WTC11 (cell line): ENCODE data around the gene PEAK3.

ENCODE experiments used
- FOXP1 ChIP-seq: sonication (generic); formaldehyde crosslinking; IDR thresholded peaks from 2 replicates; pipeline ENCODE4 v1.8.0; 2022; ENCODE audit warnings: missing genetic modification reagents, mild to moderate bottlenecking, moderate library complexity, borderline replicate concordance
- RORB ChIP-seq: fragments of 250-450 bp; sonication (Bioruptor Pico); IDR thresholded peaks from 2 replicates; pipeline ENCODE4 v1.9.0; 2021; ENCODE audit warnings: mild to moderate bottlenecking
- TF ChIP-seq, protein P1 (sequence below): fragments of 200-600 bp; IDR thresholded peaks from 2 replicates; pipeline ENCODE4 v1.8.0; 2022; ENCODE audit warnings: antibody characterized with exemption
- TF ChIP-seq, protein P2 (sequence below): sonication (generic); formaldehyde crosslinking; IDR thresholded peaks from 2 replicates; pipeline ENCODE4 v1.8.0; 2022; ENCODE audit warnings: mild to moderate bottlenecking, missing genetic modification reagents
- TF ChIP-seq, protein P3 (sequence below): sonication (generic); formaldehyde crosslinking; IDR thresholded peaks from 2 replicates; pipeline ENCODE4 v1.8.1; 2022; ENCODE audit warnings: low read depth, missing genetic modification reagents, borderline replicate concordance

DNA sequence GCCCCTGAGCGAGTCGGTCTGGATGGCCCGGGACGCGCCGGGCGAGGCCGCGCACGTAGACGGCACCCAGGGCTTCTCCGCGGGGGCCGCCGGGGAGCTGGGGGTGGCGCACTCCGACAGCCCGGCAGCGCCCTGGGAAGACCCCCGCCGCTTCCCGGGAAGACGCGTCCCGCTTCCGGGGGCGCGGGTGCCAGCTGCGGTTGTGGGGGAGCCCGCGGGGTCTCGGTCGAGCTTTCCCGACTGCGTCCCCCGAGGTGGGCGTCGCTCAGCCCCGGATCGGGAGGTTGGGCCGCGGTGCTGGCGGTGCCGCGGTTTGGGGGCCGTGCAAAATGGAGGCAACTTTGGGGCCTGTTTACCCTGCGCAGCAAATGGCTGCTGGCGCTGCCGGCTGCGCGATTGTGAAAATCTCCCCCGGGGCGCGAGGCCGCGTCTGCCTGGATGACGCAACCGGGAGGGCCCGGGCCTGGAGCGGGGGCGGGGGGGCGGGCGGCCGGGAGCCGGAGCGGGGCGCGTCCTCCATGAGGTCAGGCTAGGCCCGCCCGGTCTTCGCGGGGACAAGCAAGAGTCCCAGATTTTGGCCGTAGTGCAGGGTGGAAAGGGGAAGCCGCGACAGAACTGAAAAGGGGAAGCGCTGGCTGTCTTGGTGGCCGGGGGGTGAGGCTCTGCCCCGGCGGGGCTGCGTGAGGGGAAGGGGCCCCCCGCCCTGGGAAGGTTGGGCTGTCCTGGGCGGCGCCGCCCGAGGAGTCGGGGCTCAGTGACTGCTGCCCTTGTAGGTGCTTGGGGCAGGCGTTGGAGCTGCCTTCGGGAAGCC, 11.3 kb downstream of the PEAK3 start:
- TF ChIP-seq, protein P1, sequence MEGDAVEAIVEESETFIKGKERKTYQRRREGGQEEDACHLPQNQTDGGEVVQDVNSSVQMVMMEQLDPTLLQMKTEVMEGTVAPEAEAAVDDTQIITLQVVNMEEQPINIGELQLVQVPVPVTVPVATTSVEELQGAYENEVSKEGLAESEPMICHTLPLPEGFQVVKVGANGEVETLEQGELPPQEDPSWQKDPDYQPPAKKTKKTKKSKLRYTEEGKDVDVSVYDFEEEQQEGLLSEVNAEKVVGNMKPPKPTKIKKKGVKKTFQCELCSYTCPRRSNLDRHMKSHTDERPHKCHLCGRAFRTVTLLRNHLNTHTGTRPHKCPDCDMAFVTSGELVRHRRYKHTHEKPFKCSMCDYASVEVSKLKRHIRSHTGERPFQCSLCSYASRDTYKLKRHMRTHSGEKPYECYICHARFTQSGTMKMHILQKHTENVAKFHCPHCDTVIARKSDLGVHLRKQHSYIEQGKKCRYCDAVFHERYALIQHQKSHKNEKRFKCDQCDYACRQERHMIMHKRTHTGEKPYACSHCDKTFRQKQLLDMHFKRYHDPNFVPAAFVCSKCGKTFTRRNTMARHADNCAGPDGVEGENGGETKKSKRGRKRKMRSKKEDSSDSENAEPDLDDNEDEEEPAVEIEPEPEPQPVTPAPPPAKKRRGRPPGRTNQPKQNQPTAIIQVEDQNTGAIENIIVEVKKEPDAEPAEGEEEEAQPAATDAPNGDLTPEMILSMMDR, result no peak
- TF ChIP-seq, protein P2, sequence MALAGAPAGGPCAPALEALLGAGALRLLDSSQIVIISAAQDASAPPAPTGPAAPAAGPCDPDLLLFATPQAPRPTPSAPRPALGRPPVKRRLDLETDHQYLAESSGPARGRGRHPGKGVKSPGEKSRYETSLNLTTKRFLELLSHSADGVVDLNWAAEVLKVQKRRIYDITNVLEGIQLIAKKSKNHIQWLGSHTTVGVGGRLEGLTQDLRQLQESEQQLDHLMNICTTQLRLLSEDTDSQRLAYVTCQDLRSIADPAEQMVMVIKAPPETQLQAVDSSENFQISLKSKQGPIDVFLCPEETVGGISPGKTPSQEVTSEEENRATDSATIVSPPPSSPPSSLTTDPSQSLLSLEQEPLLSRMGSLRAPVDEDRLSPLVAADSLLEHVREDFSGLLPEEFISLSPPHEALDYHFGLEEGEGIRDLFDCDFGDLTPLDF (CRISPR knock-in tag), result no peak
- TF ChIP-seq, protein P3, sequence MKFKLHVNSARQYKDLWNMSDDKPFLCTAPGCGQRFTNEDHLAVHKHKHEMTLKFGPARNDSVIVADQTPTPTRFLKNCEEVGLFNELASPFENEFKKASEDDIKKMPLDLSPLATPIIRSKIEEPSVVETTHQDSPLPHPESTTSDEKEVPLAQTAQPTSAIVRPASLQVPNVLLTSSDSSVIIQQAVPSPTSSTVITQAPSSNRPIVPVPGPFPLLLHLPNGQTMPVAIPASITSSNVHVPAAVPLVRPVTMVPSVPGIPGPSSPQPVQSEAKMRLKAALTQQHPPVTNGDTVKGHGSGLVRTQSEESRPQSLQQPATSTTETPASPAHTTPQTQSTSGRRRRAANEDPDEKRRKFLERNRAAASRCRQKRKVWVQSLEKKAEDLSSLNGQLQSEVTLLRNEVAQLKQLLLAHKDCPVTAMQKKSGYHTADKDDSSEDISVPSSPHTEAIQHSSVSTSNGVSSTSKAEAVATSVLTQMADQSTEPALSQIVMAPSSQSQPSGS (CRISPR knock-in tag), result no peak
- TF ChIP-seq RORB (CRISPR knock-in tag) (no peak), FOXP1 (CRISPR knock-in tag) (no peak)
